Neural progenitor cell (in vitro differentiated cells): Measurements from ENCODE around the gene ADM.

Experiments
- CTCF ChIP-seq: fragments of 200-600 bp; sonication (generic); IDR thresholded peaks from 2 replicates; pipeline ENCODE4 v1.5.1; 2017; ENCODE audit warnings: antibody characterized with exemption, mild to moderate bottlenecking
- EZH2 ChIP-seq: fragments of 200-600 bp; sonication (generic); IDR thresholded peaks from 2 replicates; pipeline ENCODE4 v1.6.1; 2017; ENCODE audit warnings: antibody characterized with exemption, mild to moderate bottlenecking, moderate library complexity

- TF ChIP-seq CTCF, result no peak
- TF ChIP-seq EZH2, result no peak
Measured at GRCh38 chr11:10315083-10315482, 10.2 kb downstream of the ADM start.
